B cell (primary cell): ENCODE data around the gene INKA2. TPM values are rescaled to one million over a fixed set of nuclear protein-coding genes. Genes with fewer than 3 reads are reported as not detected.

Experiments used
- ATAC-seq: fragments of 200-7000 bp; cut with Tn5 transposase; one replicate; pipeline ENCODE4 v1.10.0; 2021; ENCODE audit warnings: low read depth, mild to moderate bottlenecking, moderate number of reproducible peaks, moderate library complexity
- CTCF ChIA-PET: fragments of 350-600 bp; sonication (Branson Sonifier 250); formaldehyde crosslinking; loops from one replicate; lab custom pipeline; 2021; ENCODE audit warnings: antibody characterized with exemption, inconsistent platforms; lab: Charles Lee
- POLR2A ChIA-PET: fragments of 350-600 bp; sonication (Branson Sonifier 250); formaldehyde crosslinking; loops from one replicate; lab custom pipeline; 2021; ENCODE audit warnings: antibody characterized with exemption; lab: Charles Lee
- DNase-seq: peaks from one replicate; pipeline ENCODE4 v3.0.0; 2013
- H2AFZ ChIP-seq: 2 replicates; pipeline ENCODE4 v1.6.1; 2012; ENCODE audit warnings: mild to moderate bottlenecking, low read depth, low read length; ENCODE audit not compliant: insufficient read depth, poor library complexity, severe bottlenecking
- H3K27ac ChIP-seq, 2 donors: 1 replicate in 1 of 2; 2 replicates in 1 of 2; pipeline ENCODE4 v1.5.1; 2012 to 2013; ENCODE audit warnings: low read length in 2 of 2, mild to moderate bottlenecking in 2 of 2, moderate library complexity in 1 of 2
- H3K27me3 ChIP-seq, 4 experiments: fragments of 200-600 bp in 1 of 4; sonication (generic) in 1 of 4; replicated peaks in 1 of 4; 1 replicate in 2 of 4; 2 replicates in 2 of 4; pipeline versions ENCODE4 v1.6.1 to v1.7.0; 2013 to 2016; ENCODE audit warnings: low read length in 3 of 4, mild to moderate bottlenecking in 2 of 4, mixed read lengths in 1 of 4, moderate library complexity in 1 of 4; ENCODE audit not compliant: insufficient read depth in 4 of 4, control insufficient read depth in 3 of 4; ENCODE audit errors: control extremely low read depth in 1 of 4
- H3K36me3 ChIP-seq, 2 experiments: replicated peaks in 1 of 2; 1 replicate in 1 of 2; 2 replicates in 1 of 2; pipeline versions ENCODE4 v1.6.1 to v1.7.1; 2013; ENCODE audit warnings: low read length in 1 of 2; ENCODE audit not compliant: insufficient read depth in 2 of 2, control insufficient read depth in 1 of 2; ENCODE audit errors: control extremely low read depth in 1 of 2, extremely low read depth in 1 of 2
- H3K4me1 ChIP-seq, 2 donors: fragments of 200-600 bp in 1 of 2; sonication (generic) in 1 of 2; 1 replicate in 1 of 2; 2 replicates in 1 of 2; pipeline versions ENCODE4 v1.5.1 to v1.6.1; 2013 to 2017; ENCODE audit warnings: low read length in 2 of 2; ENCODE audit not compliant: control insufficient read depth in 2 of 2, insufficient read depth in 2 of 2
- H3K4me2 ChIP-seq: replicated peaks from 2 replicates; pipeline ENCODE3; 2012; ENCODE audit warnings: mild to moderate bottlenecking, low read depth, low read length; ENCODE audit not compliant: poor library complexity, severe bottlenecking
- H3K4me3 ChIP-seq, 5 experiments: fragments of 200-600 bp in 1 of 5; sonication (generic) in 1 of 5; 1 replicate in 3 of 5; 2 replicates in 2 of 5; pipeline versions ENCODE4 v1.5.1 to v1.7.0; 2011 to 2016; ENCODE audit warnings: low read length in 4 of 5, mild to moderate bottlenecking in 4 of 5, low read depth in 2 of 5, control low read depth in 1 of 5, moderate library complexity in 1 of 5; ENCODE audit not compliant: insufficient read depth in 1 of 5; ENCODE audit errors: control extremely low read depth in 1 of 5, extremely low read depth in 1 of 5
- H3K79me2 ChIP-seq: fragments of 200-600 bp; sonication (generic); one replicate; pipeline ENCODE4 v1.6.0; 2016; ENCODE audit warnings: low read length; ENCODE audit not compliant: control insufficient read depth, insufficient read depth
- H3K9ac ChIP-seq: fragments of 200-600 bp; sonication (generic); 2 replicates; pipeline ENCODE4 v1.6.1; 2017; ENCODE audit warnings: mild to moderate bottlenecking, low read length, moderate library complexity
- H3K9me3 ChIP-seq, 3 donors: one replicate each; pipeline versions ENCODE4 v1.6.1 to v1.7.1; 2013; ENCODE audit warnings: low read length in 2 of 3; ENCODE audit not compliant: control insufficient read depth in 2 of 3, insufficient read depth in 1 of 3; ENCODE audit errors: control extremely low read depth in 1 of 3
- H4K20me1 ChIP-seq: 2 replicates; pipeline ENCODE4 v1.6.0; 2012; ENCODE audit warnings: mild to moderate bottlenecking, low read length; ENCODE audit not compliant: insufficient read depth, control insufficient read depth, poor library complexity, severe bottlenecking
- H3K27ac Mint-ChIP-seq: one replicate; pipeline ENCODE4 v1.8.0; 2021; ENCODE audit warnings: mixed read lengths
- H3K27me3 Mint-ChIP-seq: one replicate; pipeline ENCODE4 v1.8.0; 2021; ENCODE audit warnings: mixed read lengths
- H3K4me1 Mint-ChIP-seq: one replicate; pipeline ENCODE4 v1.8.0; 2021; ENCODE audit warnings: mixed read lengths
- H3K4me3 Mint-ChIP-seq: one replicate; pipeline ENCODE4 v1.8.0; 2021; ENCODE audit warnings: mixed read lengths
- H3K9me3 Mint-ChIP-seq: one replicate; pipeline ENCODE4 v1.8.0; 2022; ENCODE audit warnings: mixed read lengths; ENCODE audit not compliant: insufficient read depth
- CTCF ChIP-seq: fragments of 200-600 bp; IDR thresholded peaks from one replicate; pipeline ENCODE4 v1.8.0; 2022; ENCODE audit warnings: antibody characterized with exemption, mild to moderate bottlenecking
- EZH2 ChIP-seq: IDR thresholded peaks from 2 replicates; pipeline ENCODE4 v1.6.1; 2012; ENCODE audit warnings: borderline replicate concordance, low read depth, mild to moderate bottlenecking, moderate library complexity, low read length; ENCODE audit not compliant: insufficient read depth, poor library complexity, severe bottlenecking
- WGBS: methylation state at CpG from one replicate; pipeline ENCODE4 v1.1.5; 2013; ENCODE audit warnings: missing lambda C conversion rate; ENCODE audit not compliant: insufficient coverage; 5-methylcytosine and 5-hydroxymethylcytosine counted together
- intact Hi-C: fragments of 100-400 bp; cut with micrococcal nuclease; formaldehyde crosslinking; loops from one replicate; pipeline ENCODE4 v1.10.0; 2022
- polyA plus RNA-seq: library from polyadenylated mRNA; depleted of rRNA; stranded (reverse); fragments of >200 nt; gene quantifications from 2 replicates; pipeline ENCODE4 v1.2.3, GENCODE V29; 2012
- total RNA-seq, 2 donors: library from RNA; stranded (reverse); fragments of 120-200 nt in 1 of 2; gene quantifications; 1 replicate in 1 of 2; 2 replicates in 1 of 2; pipeline versions ENCODE4 v1.2.3 to v1.2.4, GENCODE V29; 2013 to 2022

INKA2 gene
- total and polyA plus RNA-seq, 2 donors (not counting 1 experiment from before 2014, with no cell fraction given): 0.67 to 6.4 TPM

DNA sequence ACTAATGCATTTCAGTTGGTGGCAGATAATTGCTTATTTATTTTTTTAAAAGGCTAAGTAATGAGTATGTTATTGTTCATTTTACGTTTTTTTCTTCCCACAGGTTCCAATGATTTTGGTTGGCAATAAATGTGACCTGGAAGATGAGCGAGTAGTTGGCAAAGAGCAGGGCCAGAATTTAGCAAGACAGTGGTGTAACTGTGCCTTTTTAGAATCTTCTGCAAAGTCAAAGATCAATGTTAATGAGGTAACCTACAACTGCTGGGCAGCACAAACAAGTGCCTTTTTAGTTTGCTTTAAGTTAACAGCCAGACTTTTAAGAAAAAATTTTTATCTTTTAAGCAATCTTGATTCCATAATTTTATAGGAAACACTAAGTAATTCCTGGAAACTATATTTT, 35.0 kb downstream of the INKA2 start:
- Histone ChIP-seq H3K4me2 (no peak overlapping the region), H2AFZ (no peak overlapping the region), H3K36me3 (peaks cover 26 to 84% of the 10 kb centered on the region in 2 experiments), H3K79me2 (peaks cover 13% of the 10 kb centered on the region), H3K4me1 (peaks cover 6 to 7% of the 10 kb centered on the region in 2 donors), H3K27ac (no peak overlapping the region), H3K4me3 (no peak overlapping the region), H3K9me3 (no peaks in the 10 kb centered on the region), H4K20me1 (peaks cover 11% of the 10 kb centered on the region), H3K9ac (no peak overlapping the region), H3K27me3 (no peaks in the 10 kb centered on the region)
- peaks cover 5% of the 10 kb centered on the region for H3K4me1 Mint-ChIP-seq
- DNase-seq: no peak
- no peaks in the 10 kb centered on the region for H3K9me3 Mint-ChIP-seq
- no peak overlapping the region for H3K27ac Mint-ChIP-seq
- intact Hi-C loops: no loop called here
- ChIA-PET POLR2A (no interaction called here), CTCF (interaction anchor here (0.7 to 4.9 kb wide), 5 partner anchors 10 to 1498 kb away, joined by 3 to 23 read pairs (median 5); no protein-coding TSS in a partner anchor)
- 100% methylated on average over 2 of the region's 2 CpGs for WGBS
- H3K4me3 Mint-ChIP-seq: no peak overlapping the region
- H3K27me3 Mint-ChIP-seq: no peaks in the 10 kb centered on the region
- ATAC-seq: no peak
- no peak for TF ChIP-seq EZH2
- TF ChIP-seq CTCF: no peak

- H3K27me3 ChIP-seq: no peaks in the 10 kb centered on the region
- CTCF ChIA-PET: interaction anchor here (0.9 to 4.9 kb wide), 8 partner anchors 10 to 221 kb away, joined by 3 to 23 read pairs (median 4); no protein-coding TSS in a partner anchor
- H3K9ac ChIP-seq: no peak overlapping the region
- Mint-ChIP-seq H3K4me3 (no peak overlapping the region), H3K27ac (no peak overlapping the region), H3K27me3 (no peaks in the 10 kb centered on the region), H3K9me3 (no peaks in the 10 kb centered on the region), H3K4me1 (peaks cover 14% of the 10 kb centered on the region)
- no peak overlapping the region for H2AFZ ChIP-seq
- H3K27ac ChIP-seq: no peak overlapping the region
- no peak for DNase-seq
- intact Hi-C loops: no loop called here
- POLR2A ChIA-PET: interaction anchor here (1.2 kb wide), 1 partner anchor 9 kb away, joined by 4 read pairs; no protein-coding TSS in a partner anchor
- peaks cover 10 to 14% of the 10 kb centered on the region in 2 donors for H3K4me1 ChIP-seq
- H3K4me3 ChIP-seq: no peak overlapping the region
- no CpG with 5 or more reads among the region's 5 CpGs for WGBS
- no peak for TF ChIP-seq EZH2
- TF ChIP-seq CTCF: no peak
- H4K20me1 ChIP-seq: peaks cover 11% of the 10 kb centered on the region
- no peaks in the 10 kb centered on the region for H3K9me3 ChIP-seq
- H3K79me2 ChIP-seq: peaks cover 13% of the 10 kb centered on the region
- ATAC-seq: no peak
- no peak overlapping the region for H3K4me2 ChIP-seq
- peaks cover 30 to 76% of the 10 kb centered on the region in 2 experiments for H3K36me3 ChIP-seq
Observed at GRCh38 chr1:111702504-111703050, 36.6 kb downstream of the INKA2 start.
